Astrocyte (in vitro differentiated cells and primary cell): ENCODE results near the gene SCAPER. TPM values are rescaled to one million over a fixed set of nuclear protein-coding genes. Genes with fewer than 3 reads are reported as not detected.
A peak's percentile ranks its signal among the peaks of the same experiment; 100 is the strongest.

Experiments used
- DNase-seq: peaks from one replicate; pipeline ENCODE4 v3.0.0-alpha.2; 2010; ENCODE audit warnings: low read depth
- FAIRE-seq: peaks from 2 replicates; lab custom pipeline; 2011; peaks lifted over from hg19 to GRCh38; lab: Jason Lieb, UNC
- H2AFZ ChIP-seq: 2 replicates; pipeline ENCODE4 v1.6.0; 2012; ENCODE audit warnings: low read depth, low read length, inconsistent platforms
- H3K27ac ChIP-seq: 2 replicates; pipeline ENCODE4 v1.5.1; 2011; ENCODE audit warnings: low read depth, low read length, inconsistent platforms
- H3K27me3 ChIP-seq: 2 replicates; pipeline ENCODE4 v1.6.0; 2011; ENCODE audit warnings: low read length, inconsistent platforms; ENCODE audit not compliant: insufficient read depth
- H3K36me3 ChIP-seq: 2 replicates; pipeline ENCODE4 v1.5.1; 2011; ENCODE audit warnings: low read length, inconsistent platforms; ENCODE audit not compliant: insufficient read depth
- H3K4me1 ChIP-seq: 2 replicates; pipeline ENCODE4 v1.5.1; 2011; ENCODE audit warnings: low read length, inconsistent platforms; ENCODE audit not compliant: insufficient read depth
- H3K4me2 ChIP-seq: 2 replicates; pipeline ENCODE4 v1.6.0; 2012; ENCODE audit warnings: low read length, inconsistent platforms
- H3K4me3 ChIP-seq: 2 replicates; pipeline ENCODE4 v1.5.1; 2011; ENCODE audit warnings: low read depth, mild to moderate bottlenecking, low read length, inconsistent platforms; ENCODE audit not compliant: insufficient read depth
- H3K79me2 ChIP-seq: 2 replicates; pipeline ENCODE4 v1.6.0; 2012; ENCODE audit warnings: mild to moderate bottlenecking, low read length, inconsistent platforms; ENCODE audit not compliant: insufficient read depth
- H3K9ac ChIP-seq: 2 replicates; pipeline ENCODE4 v1.6.0; 2012; ENCODE audit warnings: mild to moderate bottlenecking, low read length, inconsistent platforms
- H3K9me3 ChIP-seq: 2 replicates; pipeline ENCODE4 v1.5.1; 2012; ENCODE audit warnings: low read depth, mild to moderate bottlenecking, low read length, inconsistent platforms; ENCODE audit not compliant: insufficient read depth
- H4K20me1 ChIP-seq: 2 replicates; pipeline ENCODE4 v1.6.0; 2012; ENCODE audit warnings: low read length, inconsistent platforms; ENCODE audit not compliant: insufficient read depth
- H3K27ac Mint-ChIP-seq: one replicate; pipeline ENCODE4 v1.8.0; 2021; ENCODE audit warnings: mild to moderate bottlenecking, mixed read lengths; ENCODE audit not compliant: unreplicated experiment
- H3K27me3 Mint-ChIP-seq: one replicate; pipeline ENCODE4 v1.8.0; 2021; ENCODE audit warnings: low read depth, mixed read lengths; ENCODE audit not compliant: unreplicated experiment
- H3K36me3 Mint-ChIP-seq: one replicate; pipeline ENCODE4 v1.8.0; 2021; ENCODE audit warnings: low read depth, mixed read lengths; ENCODE audit not compliant: unreplicated experiment
- H3K4me1 Mint-ChIP-seq: one replicate; pipeline ENCODE4 v1.8.0; 2021; ENCODE audit warnings: low read depth, mixed read lengths; ENCODE audit not compliant: unreplicated experiment
- H3K4me3 Mint-ChIP-seq: one replicate; pipeline ENCODE4 v1.8.0; 2021; ENCODE audit warnings: mild to moderate bottlenecking, moderate library complexity, mixed read lengths; ENCODE audit not compliant: unreplicated experiment
- H3K9me3 Mint-ChIP-seq: one replicate; pipeline ENCODE4 v1.8.0; 2021; ENCODE audit warnings: mild to moderate bottlenecking, mixed read lengths; ENCODE audit not compliant: unreplicated experiment
- CTCF ChIP-seq: IDR thresholded peaks from 2 replicates; pipeline ENCODE4 v1.5.1; 2011; ENCODE audit warnings: low read depth, mild to moderate bottlenecking, inconsistent platforms, low read length, moderate library complexity; ENCODE audit not compliant: insufficient read depth
- EZH2 ChIP-seq: IDR thresholded peaks from 2 replicates; pipeline ENCODE4 v1.6.1; 2012; ENCODE audit warnings: mild to moderate bottlenecking, low read length, inconsistent platforms; ENCODE audit not compliant: insufficient read depth
- total RNA-seq: library from RNA; stranded (reverse); gene quantifications from 2 replicates; pipeline ENCODE4 v1.2.1, GENCODE V29; 2021

The SCAPER gene
- total RNA-seq, 1 donor from 2014 or later, result 8.6 TPM

GRCh38 chr15:76354823-76355440, 550.2 kb downstream of the SCAPER start:
- Histone ChIP-seq H4K20me1 (no peaks in the 10 kb centered on the region), H3K27ac (no peak overlapping the region), H3K79me2 (no peaks in the 10 kb centered on the region), H3K9me3 (no peaks in the 10 kb centered on the region), H2AFZ (no peak overlapping the region), H3K36me3 (no peaks in the 10 kb centered on the region), H3K4me2 (no peak overlapping the region), H3K9ac (no peak overlapping the region), H3K4me3 (no peak overlapping the region), H3K27me3 (no peaks in the 10 kb centered on the region), H3K4me1 (no peaks in the 10 kb centered on the region)
- Mint-ChIP-seq H3K36me3 (no peaks in the 10 kb centered on the region), H3K27ac (no peak overlapping the region), H3K4me3 (no peak overlapping the region), H3K9me3 (no peaks in the 10 kb centered on the region), H3K27me3 (peaks cover 22% of the 10 kb centered on the region), H3K4me1 (no peaks in the 10 kb centered on the region)
- FAIRE-seq (no peak), DNase-seq (no peak)
- TF ChIP-seq CTCF (no peak), EZH2 (no peak)

- TF ChIP-seq CTCF, result no peak
- TF ChIP-seq EZH2, result no peak
- Histone ChIP-seq H3K27me3 (no peaks in the 10 kb centered on the region), H4K20me1 (no peaks in the 10 kb centered on the region), H2AFZ (no peak overlapping the region), H3K9ac (no peak overlapping the region), H3K79me2 (no peaks in the 10 kb centered on the region), H3K9me3 (no peaks in the 10 kb centered on the region), H3K4me2 (no peak overlapping the region), H3K36me3 (no peaks in the 10 kb centered on the region), H3K4me1 (no peaks in the 10 kb centered on the region), H3K27ac (no peak overlapping the region), H3K4me3 (no peak overlapping the region)
- H3K27ac Mint-ChIP-seq, result no peak overlapping the region
- H3K36me3 Mint-ChIP-seq, result no peaks in the 10 kb centered on the region
- H3K27me3 Mint-ChIP-seq, result peaks cover 23% of the 10 kb centered on the region
- FAIRE-seq, result no peak
- DNase-seq, result no peak
- no peaks in the 10 kb centered on the region for H3K9me3 Mint-ChIP-seq
- H3K4me3 Mint-ChIP-seq, result no peak overlapping the region
- H3K4me1 Mint-ChIP-seq, result peaks cover 4% of the 10 kb centered on the region
These were observed 551.2 kb downstream of the SCAPER start for GRCh38 chr15:76353903-76354302.

GRCh38 chr15:76353023-76353577, 552.0 kb downstream of the SCAPER start:
- Histone ChIP-seq H3K36me3 (no peaks in the 10 kb centered on the region), H3K4me3 (no peak overlapping the region), H3K79me2 (no peaks in the 10 kb centered on the region), H4K20me1 (no peaks in the 10 kb centered on the region), H3K4me1 (no peaks in the 10 kb centered on the region), H2AFZ (no peak overlapping the region), H3K4me2 (no peak overlapping the region), H3K27ac (no peak overlapping the region), H3K9ac (no peak overlapping the region), H3K9me3 (no peaks in the 10 kb centered on the region), H3K27me3 (no peaks in the 10 kb centered on the region)
- no peak overlapping the region for H3K27ac Mint-ChIP-seq
- H3K27me3 Mint-ChIP-seq, result peaks cover 29% of the 10 kb centered on the region
- no peaks in the 10 kb centered on the region for H3K36me3 Mint-ChIP-seq
- no peak overlapping the region for H3K4me3 Mint-ChIP-seq
- no peaks in the 10 kb centered on the region for H3K9me3 Mint-ChIP-seq
- no peak for TF ChIP-seq CTCF
- TF ChIP-seq EZH2, result no peak
- FAIRE-seq (peak; percentile 55), DNase-seq (no peak)
- peaks cover 4% of the 10 kb centered on the region for H3K4me1 Mint-ChIP-seq
